HepG2 (cell line): ENCODE measurements around the gene CTNNA3. TPM values are rescaled to one million over a fixed set of nuclear protein-coding genes. Genes with fewer than 3 reads are reported as not detected.
"Not testable (repeated sequence)": the region's sequence is repeated elsewhere in the genome, so short reads cannot be mapped to it uniquely, and the experiment has no call there.

ENCODE experiments used
- ATAC-seq: fragments of 200-7000 bp; cut with Tn5 transposase; 3 replicates; pipeline ENCODE4 v1.9.1; 2020; ENCODE audit warnings: mild to moderate bottlenecking, moderate library complexity
- BruUV-seq: library from RNA; stranded (reverse); fragments of 400-500 nt; replicated peaks from 2 replicates; lab custom pipeline; 2021; lab: Mats Ljungman, UMichigan
- CTCF ChIA-PET: fragments of 300-600 bp; formaldehyde crosslinking; extraction: SDS; loops from one replicate; lab custom pipeline; 2021; ENCODE audit warnings: low total read pairs, inconsistent platforms, low intra/inter-chr PET ratio; lab: Yijun Ruan, JAX
- POLR2A ChIA-PET: fragments of 350-600 bp; sonication (Branson Sonifier 250); formaldehyde crosslinking; loops from one replicate; lab custom pipeline; 2020; ENCODE audit warnings: antibody characterized with exemption, inconsistent platforms; lab: Yijun Ruan, JAX
- DNase-seq: peaks from one replicate; pipeline ENCODE4 v3.0.0-alpha.2; 2015; ENCODE audit warnings: low spot score
- FAIRE-seq: peaks from 3 replicates; lab custom pipeline; 2011; peaks lifted over from hg19 to GRCh38; lab: Jason Lieb, UNC
- H2AFZ ChIP-seq: one replicate; pipeline ENCODE4 v1.6.1; 2011; ENCODE audit warnings: low read length, inconsistent platforms
- H3K27ac ChIP-seq: fragments of 300-600 bp; 3 replicates; pipeline ENCODE4 v1.8.0; 2011; ENCODE audit warnings: mixed run types, mild to moderate bottlenecking, mixed read lengths, low read length, inconsistent platforms; ENCODE audit not compliant: insufficient read depth; ENCODE audit errors: extremely low read length
- H3K27me3 ChIP-seq, 2 experiments: fragments of 200-600 bp in 1 of 2; 2 replicates in 1 of 2; 3 replicates in 1 of 2; pipeline versions ENCODE4 v1.6.0 to v1.8.0; 2011; ENCODE audit warnings: low read length in 2 of 2, mild to moderate bottlenecking in 2 of 2, moderate library complexity in 2 of 2, inconsistent platforms in 1 of 2; ENCODE audit not compliant: insufficient read depth in 2 of 2, control insufficient read depth in 1 of 2
- H3K36me3 ChIP-seq, 2 experiments: fragments of 200-600 bp in 1 of 2; replicated peaks in 1 of 2; 2 replicates in 1 of 2; 3 replicates in 1 of 2; pipeline versions ENCODE4 v1.5.1 to v1.8.0; 2011; ENCODE audit warnings: low read length in 2 of 2, inconsistent platforms in 1 of 2; ENCODE audit not compliant: insufficient read depth in 2 of 2, control insufficient read depth in 1 of 2
- H3K4me1 ChIP-seq: 2 replicates; pipeline ENCODE4 v1.5.1; 2012; ENCODE audit warnings: low read length, inconsistent platforms; ENCODE audit not compliant: insufficient read depth
- H3K4me2 ChIP-seq: 2 replicates; pipeline ENCODE4 v1.6.0; 2011; ENCODE audit warnings: low read depth, low read length, inconsistent platforms
- H3K4me3 ChIP-seq, 3 experiments: fragments of 200-600 bp in 1 of 3; sonication (generic), shearing (Covaris generic) in 1 of 3; replicated peaks in 1 of 3; 2 replicates each; pipeline ENCODE4 v1.5.1; 2011 to 2016; ENCODE audit warnings: low read length in 3 of 3, inconsistent platforms in 2 of 3, low read depth in 2 of 3, mild to moderate bottlenecking in 2 of 3, control low read depth in 1 of 3, mixed read lengths in 1 of 3; ENCODE audit not compliant: insufficient read depth in 1 of 3
- H3K79me2 ChIP-seq: one replicate; pipeline ENCODE4 v1.6.1; 2011; ENCODE audit warnings: low read length, inconsistent platforms; ENCODE audit not compliant: insufficient read depth
- H3K9ac ChIP-seq: 2 replicates; pipeline ENCODE4 v1.6.0; 2011; ENCODE audit warnings: mild to moderate bottlenecking, low read depth, low read length, inconsistent platforms; ENCODE audit not compliant: insufficient read depth
- H3K9me3 ChIP-seq: 2 replicates; pipeline ENCODE4 v1.5.1; 2012; ENCODE audit warnings: mild to moderate bottlenecking, low read length
- H4K20me1 ChIP-seq: 2 replicates; pipeline ENCODE4 v1.6.0; 2011; ENCODE audit warnings: inconsistent platforms, mild to moderate bottlenecking, low read length, moderate library complexity; ENCODE audit not compliant: insufficient read depth
- HOMEZ ChIP-seq: IDR thresholded peaks from 2 replicates; pipeline ENCODE4 v1.6.1; 2016; ENCODE audit warnings: low read depth
- RXRA ChIP-seq: sonication (generic); formaldehyde crosslinking; IDR thresholded peaks from 2 replicates; pipeline ENCODE4 v1.5.1; 2020; ENCODE audit warnings: missing genetic modification reagents
- TEAD3 ChIP-seq: optimal IDR thresholded peaks from 2 replicates; pipeline ENCODE3; 2016; ENCODE audit warnings: borderline replicate concordance
- TP53 ChIP-seq: sonication (generic); formaldehyde crosslinking; conservative IDR thresholded peaks from 2 replicates; pipeline ENCODE4 v1.4.0; 2020; ENCODE audit warnings: missing genetic modification reagents
- ZNF891 ChIP-seq: sonication (generic); formaldehyde crosslinking; IDR thresholded peaks from 2 replicates; pipeline ENCODE4 v1.5.0; 2020; ENCODE audit warnings: mild to moderate bottlenecking, missing genetic modification reagents
- WGBS: methylation state at CpG from one replicate; pipeline ENCODE4 v1.1.6; 2017; ENCODE audit warnings: low lambda C conversion rate; 5-methylcytosine and 5-hydroxymethylcytosine counted together
- in situ Hi-C: cut with HindIII; loops from 2 replicates; pipeline ENCODE4 v1.10.0; 2017; ENCODE audit warnings: low pct_unique_long_range_greater_than_20kb; ENCODE audit not compliant: extremely low pct_ligation_motif_present
- intact Hi-C: fragments of 100-400 bp; cut with micrococcal nuclease; formaldehyde crosslinking; loops from one replicate; pipeline ENCODE4 v1.10.0; 2022; ENCODE audit not compliant: unreplicated experiment
- polyA plus RNA-seq, 8 experiments: library from polyadenylated mRNA; depleted of rRNA in 3 of 8; stranded (reverse) in 7 of 8; unstranded in 1 of 8; fragments of >200 nt; fragmentation: Illumina TruSeq in 4 of 8; extraction: Trizol in 4 of 8; gene quantifications; 2 replicates each; pipeline versions ENCODE4 v1.2.1 to v1.2.3, GENCODE V29; 2011 to 2016; ENCODE audit warnings: low read depth in 4 of 8, missing spikeins in 1 of 8, mixed read lengths in 1 of 8; ENCODE audit not compliant: insufficient read depth in 1 of 8
- total RNA-seq, 5 experiments: library from RNA; depleted of rRNA; stranded (reverse); fragments of >200 nt; fragmentation: Illumina TruSeq; extraction: Trizol; gene quantifications; 2 replicates each; pipeline ENCODE4 v1.2.3, GENCODE V29; 2016; ENCODE audit warnings: low read depth in 1 of 5

Gene CTNNA3
- total and polyA plus RNA-seq, 2 of the 13 experiments (the other 11 are each of a cell fraction or from before 2014, with no cell fraction given): not detected

- no TSS peak for BruUV-seq
- no peak for ATAC-seq
- Histone ChIP-seq H3K27ac (no peak overlapping the region), H2AFZ (no peak overlapping the region), H3K79me2 (no peaks in the 10 kb centered on the region), H3K36me3 (no peaks in the 10 kb centered on the region), H3K27me3 (no peaks in the 10 kb centered on the region), H3K9me3 (no peaks in the 10 kb centered on the region), H3K4me1 (no peaks in the 10 kb centered on the region), H3K9ac (no peak overlapping the region), H4K20me1 (no peaks in the 10 kb centered on the region), H3K4me3 (no peak overlapping the region), H3K4me2 (no peak overlapping the region)
- WGBS: 41% methylated on average over 4 of the region's 4 CpGs
- TF ChIP-seq ZNF891 (CRISPR knock-in tag) (no peak), TP53 (CRISPR knock-in tag) (no peak), HOMEZ (no peak)
- DNase-seq: no peak
- POLR2A ChIA-PET: no interaction called here
- CTCF ChIA-PET: no interaction called here
- intact Hi-C loops (no loop called here), in situ Hi-C loops (no loop called here)
- FAIRE-seq: no peak
Observed at GRCh38 chr10:67221939-67222494, 474.0 kb downstream of the CTNNA3 start.

GRCh38 chr10:67211680-67212079, 484.3 kb downstream of the CTNNA3 start:
- WGBS: 4% methylated on average over 1 of the region's 1 CpG
- H3K4me1 ChIP-seq: no peaks in the 10 kb centered on the region
- no peak overlapping the region for H2AFZ ChIP-seq
- ChIA-PET CTCF (no interaction called here), POLR2A (no interaction called here)
- no peak for FAIRE-seq
- no TSS peak for BruUV-seq
- DNase-seq: no peak
- H3K27me3 ChIP-seq: no peaks in the 10 kb centered on the region
- H4K20me1 ChIP-seq: no peaks in the 10 kb centered on the region
- H3K79me2 ChIP-seq: no peaks in the 10 kb centered on the region
- no peaks in the 10 kb centered on the region for H3K36me3 ChIP-seq
- no peak overlapping the region for H3K27ac ChIP-seq
- no peak overlapping the region for H3K4me2 ChIP-seq
- no peak overlapping the region for H3K4me3 ChIP-seq
- intact Hi-C loops: no loop called here
- ATAC-seq: no peak
- in situ Hi-C loops: no loop called here
- H3K9me3 ChIP-seq: no peaks in the 10 kb centered on the region
- TF ChIP-seq TEAD3 (CRISPR knock-in tag): no peak
- no peak for TF ChIP-seq RXRA (CRISPR knock-in tag)
- H3K9ac ChIP-seq: no peak overlapping the region

GRCh38 chr10:67207923-67208322, 488.1 kb downstream of the CTNNA3 start:
- H3K9me3 ChIP-seq, BruUV-seq, H3K36me3 ChIP-seq, H3K27me3 ChIP-seq, H3K4me3 ChIP-seq, ATAC-seq, H3K9ac ChIP-seq, DNase-seq, CTCF ChIA-PET, H3K4me1 ChIP-seq, intact Hi-C loops, in situ Hi-C loops, H3K27ac ChIP-seq, H3K4me2 ChIP-seq, H2AFZ ChIP-seq, H3K79me2 ChIP-seq, POLR2A ChIA-PET, H4K20me1 ChIP-seq, FAIRE-seq: not testable (repeated sequence)
- 36% methylated on average over 6 of the region's 6 CpGs for WGBS
